GM19025 (cell line): ENCODE data around the gene EFCAB14.
"Not testable (repeated sequence)": the region's sequence is repeated elsewhere in the genome, so short reads cannot be mapped to it uniquely, and the experiment has no call there.

Source experiments
- ATAC-seq: cut with Tn5 transposase; IDR thresholded peaks from one replicate; pipeline ENCODE4 v1.9.1; 2021; ENCODE audit warnings: mild to moderate bottlenecking, low read depth, moderate library complexity; ENCODE audit not compliant: unreplicated experiment

Gene EFCAB14

GRCh38 chr1:46687921-46688509, 30.9 kb downstream of the EFCAB14 start:
- no peak for ATAC-seq

- ATAC-seq: no peak
Measured at GRCh38 chr1:46687093-46687659, 31.7 kb downstream of the EFCAB14 start.

GRCh38 chr1:46686255-46686654, 32.7 kb downstream of the EFCAB14 start:
- ATAC-seq: no peak

GRCh38 chr1:46684670-46685069, 34.2 kb downstream of the EFCAB14 start:
- no peak for ATAC-seq

GRCh38 chr1:46682064-46682463, 36.9 kb downstream of the EFCAB14 start:
- no peak for ATAC-seq

- no peak for ATAC-seq
Measured at GRCh38 chr1:46681333-46682034, 37.4 kb downstream of the EFCAB14 start.

GRCh38 chr1:46679789-46680573, 38.9 kb downstream of the EFCAB14 start:
- no peak for ATAC-seq

- ATAC-seq: no peak
Measured at GRCh38 chr1:46677339-46677738, 41.6 kb downstream of the EFCAB14 start.

GRCh38 chr1:46676531-46676930, 42.4 kb downstream of the EFCAB14 start:
- ATAC-seq: no peak

- peak; percentile 87 for ATAC-seq
Measured at GRCh38 chr1:46675549-46676314, 43.2 kb downstream of the EFCAB14 start.

- no peak for ATAC-seq
Measured at GRCh38 chr1:46673749-46674182, 45.1 kb downstream of the EFCAB14 start.

GRCh38 chr1:46672696-46673095, 46.2 kb downstream of the EFCAB14 start:
- ATAC-seq: no peak

- no peak for ATAC-seq
Measured at GRCh38 chr1:46671554-46671953, 47.4 kb downstream of the EFCAB14 start, which contains the start of gene TEX38. TEX38 (plus strand) TSS chr1:46671854; CDS start chr1:46671935, 81 bp downstream.

- ATAC-seq: no peak
Measured at GRCh38 chr1:46670134-46670533, 48.8 kb downstream of the EFCAB14 start.

GRCh38 chr1:46667782-46668760, 50.8 kb downstream of the EFCAB14 start, which contains the start of gene ATPAF1:
ATPAF1 (minus strand) TSS chr1:46668364; CDS start chr1:46668322, 42 bp downstream.
- ATAC-seq: peak; percentile 73

GRCh38 chr1:46665983-46666382, 52.9 kb downstream of the EFCAB14 start:
- ATAC-seq: no peak

GRCh38 chr1:46662919-46663318, 56.0 kb downstream of the EFCAB14 start:
- not testable (repeated sequence) for ATAC-seq

- peak; percentile 63 for ATAC-seq
Measured at GRCh38 chr1:46660116-46660515, 58.8 kb downstream of the EFCAB14 start.

- ATAC-seq: no peak
Measured at GRCh38 chr1:46659307-46659870, 59.5 kb downstream of the EFCAB14 start.
